ENCODE results near the gene TNFRSF12A.

The TNFRSF12A gene

DNA sequence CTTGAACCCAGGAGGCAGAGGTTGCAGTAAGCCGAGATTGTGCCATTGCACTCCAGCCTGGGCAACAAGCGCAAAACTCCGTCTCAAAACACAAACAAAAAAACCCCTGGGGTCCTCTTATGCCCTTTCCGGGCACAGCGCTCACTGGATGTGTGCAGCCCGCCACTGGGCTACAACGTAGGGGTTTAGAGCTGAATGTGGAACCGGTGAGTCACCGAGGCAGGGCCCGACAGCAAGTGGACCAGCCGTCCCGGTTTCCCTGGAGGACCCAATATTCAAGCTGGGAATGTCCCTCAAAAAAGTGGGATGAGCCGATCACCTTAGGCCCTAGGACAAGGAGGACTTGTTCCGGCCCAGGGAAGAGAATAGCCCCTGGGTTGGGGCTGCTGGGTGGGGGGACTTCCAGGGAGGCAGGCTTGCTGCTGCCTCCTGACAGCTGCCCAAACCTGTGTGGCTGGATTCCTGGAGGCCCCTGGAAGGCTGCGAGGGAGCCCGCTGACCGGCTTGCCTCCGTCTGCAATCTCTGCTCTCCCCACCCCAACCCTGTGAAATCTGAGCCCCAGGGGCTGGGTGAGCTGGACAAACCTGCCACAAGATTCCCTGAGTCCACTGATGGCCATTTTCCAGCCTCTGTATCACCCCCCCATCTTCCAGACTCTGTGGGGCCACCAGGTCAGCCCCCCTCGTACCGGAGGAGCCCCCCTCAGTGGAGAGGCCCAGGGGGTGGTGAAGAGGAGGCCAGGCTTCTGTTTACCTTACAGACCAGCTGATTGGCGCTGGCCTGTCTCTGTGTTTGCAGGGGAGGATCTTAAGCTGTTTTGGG, 10.4 kb upstream of the TNFRSF12A start:
- FAIRE-seq (no peak), DNase-seq (ENCODE audit: insufficient read length, low spot score) (no peak)
- TF ChIP-seq, protein P1, sequence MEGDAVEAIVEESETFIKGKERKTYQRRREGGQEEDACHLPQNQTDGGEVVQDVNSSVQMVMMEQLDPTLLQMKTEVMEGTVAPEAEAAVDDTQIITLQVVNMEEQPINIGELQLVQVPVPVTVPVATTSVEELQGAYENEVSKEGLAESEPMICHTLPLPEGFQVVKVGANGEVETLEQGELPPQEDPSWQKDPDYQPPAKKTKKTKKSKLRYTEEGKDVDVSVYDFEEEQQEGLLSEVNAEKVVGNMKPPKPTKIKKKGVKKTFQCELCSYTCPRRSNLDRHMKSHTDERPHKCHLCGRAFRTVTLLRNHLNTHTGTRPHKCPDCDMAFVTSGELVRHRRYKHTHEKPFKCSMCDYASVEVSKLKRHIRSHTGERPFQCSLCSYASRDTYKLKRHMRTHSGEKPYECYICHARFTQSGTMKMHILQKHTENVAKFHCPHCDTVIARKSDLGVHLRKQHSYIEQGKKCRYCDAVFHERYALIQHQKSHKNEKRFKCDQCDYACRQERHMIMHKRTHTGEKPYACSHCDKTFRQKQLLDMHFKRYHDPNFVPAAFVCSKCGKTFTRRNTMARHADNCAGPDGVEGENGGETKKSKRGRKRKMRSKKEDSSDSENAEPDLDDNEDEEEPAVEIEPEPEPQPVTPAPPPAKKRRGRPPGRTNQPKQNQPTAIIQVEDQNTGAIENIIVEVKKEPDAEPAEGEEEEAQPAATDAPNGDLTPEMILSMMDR (IDR thresholded peaks at IDR 0.05; ENCODE audit: insufficient read depth, missing control alignments): no peak

DNA sequence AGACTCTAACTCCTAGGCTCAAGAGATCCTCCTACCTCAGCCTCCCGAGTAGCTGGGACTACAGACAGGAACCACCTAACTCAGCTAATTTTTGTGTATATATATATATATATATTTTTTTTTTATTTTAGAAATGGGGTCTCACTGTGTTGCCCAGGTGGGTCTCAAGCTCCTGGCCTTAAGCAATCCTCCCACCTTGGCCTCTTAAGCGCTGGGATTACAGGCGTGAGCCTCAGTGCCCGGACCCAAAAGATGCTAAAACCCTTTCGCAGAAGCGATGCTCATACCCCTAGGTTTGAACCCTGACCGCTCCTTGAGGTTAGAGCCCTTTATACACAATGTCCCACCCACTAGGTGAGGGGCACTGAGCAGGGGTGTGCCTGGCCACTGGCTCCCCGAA, 9.7 kb upstream of the TNFRSF12A start:
- FAIRE-seq (no peak), DNase-seq (ENCODE audit: insufficient read length, low spot score) (no peak)
- TF ChIP-seq, protein P1 (IDR thresholded peaks at IDR 0.05; ENCODE audit: insufficient read depth, missing control alignments): no peak

DNA sequence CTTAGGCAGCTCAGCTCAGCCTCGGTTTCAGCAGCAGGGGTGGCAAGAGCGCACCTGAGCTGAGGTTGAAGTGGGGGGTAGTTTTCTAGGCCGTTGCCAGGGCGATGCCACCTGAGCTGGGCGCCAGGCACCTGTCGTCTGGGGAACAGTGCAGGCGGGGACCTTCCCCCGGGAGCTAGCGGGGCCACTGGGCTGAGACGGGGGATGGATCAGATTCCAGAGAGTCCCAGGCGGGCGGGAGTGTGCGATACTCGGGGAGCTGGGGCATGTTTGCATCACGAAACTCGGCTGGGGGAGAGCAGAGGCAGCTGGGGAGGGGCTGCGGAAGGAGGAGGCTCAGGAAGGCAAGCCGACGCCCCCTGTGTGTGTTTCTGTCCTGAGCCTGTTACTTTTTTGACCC, 7.9 kb upstream of the TNFRSF12A start:
- TF ChIP-seq, protein P1 (IDR thresholded peaks at IDR 0.05; ENCODE audit: insufficient read depth, missing control alignments): no peak
- no peak for FAIRE-seq
- DNase-seq (ENCODE audit: insufficient read length, low spot score): no peak

DNA sequence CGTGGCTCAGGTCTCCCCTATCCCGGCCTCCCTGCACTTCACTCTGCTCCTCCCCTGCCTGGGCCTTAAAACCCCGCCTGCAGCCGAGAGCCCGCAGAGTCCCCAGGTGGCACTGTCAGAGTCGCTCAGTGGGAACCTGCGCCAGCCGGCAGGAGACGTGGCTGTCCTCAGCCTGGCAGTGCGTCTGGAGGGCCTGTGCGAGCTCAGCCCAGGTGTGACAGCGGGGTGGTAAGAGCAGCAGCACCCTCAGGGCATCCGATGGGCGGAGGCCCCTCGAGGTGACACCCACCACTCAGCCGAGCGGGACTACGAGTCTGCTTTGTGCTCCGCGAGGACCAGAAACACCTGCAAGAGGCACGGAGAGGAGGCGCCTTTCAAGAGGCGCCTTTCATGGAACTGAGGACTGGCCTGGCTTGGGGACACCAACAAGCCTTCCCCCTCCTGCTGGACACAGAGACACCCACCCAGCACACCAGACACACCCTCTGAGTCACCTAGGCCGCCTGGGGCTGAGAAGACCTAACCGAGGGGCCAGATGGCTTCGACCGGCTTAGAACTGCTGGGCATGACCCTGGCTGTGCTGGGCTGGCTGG, 7.2 kb upstream of the TNFRSF12A start, which contains the start of gene CLDN9:
Gene CLDN9, plus strand, starts transcription at position 96 of the 593 bp plus-strand sequence. Its CDS starts 440 bp downstream, at position 536.
- TF ChIP-seq, protein P1 (IDR thresholded peaks at IDR 0.05; ENCODE audit: insufficient read depth, missing control alignments): no peak
- DNase-seq (ENCODE audit: insufficient read length, low spot score) (no peak), FAIRE-seq (no peak)

DNA sequence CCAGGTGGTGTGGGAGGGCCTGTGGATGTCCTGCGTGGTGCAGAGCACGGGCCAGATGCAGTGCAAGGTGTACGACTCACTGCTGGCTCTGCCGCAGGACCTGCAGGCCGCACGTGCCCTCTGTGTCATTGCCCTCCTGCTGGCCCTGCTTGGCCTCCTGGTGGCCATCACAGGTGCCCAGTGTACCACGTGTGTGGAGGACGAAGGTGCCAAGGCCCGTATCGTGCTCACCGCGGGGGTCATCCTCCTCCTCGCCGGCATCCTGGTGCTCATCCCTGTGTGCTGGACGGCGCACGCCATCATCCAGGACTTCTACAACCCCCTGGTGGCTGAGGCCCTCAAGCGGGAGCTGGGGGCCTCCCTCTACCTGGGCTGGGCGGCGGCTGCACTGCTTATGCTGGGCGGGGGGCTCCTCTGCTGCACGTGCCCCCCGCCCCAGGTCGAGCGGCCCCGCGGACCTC, 6.6 kb upstream of the TNFRSF12A start:
- TF ChIP-seq, protein P1 (IDR thresholded peaks at IDR 0.05; ENCODE audit: insufficient read depth, missing control alignments): no peak
- DNase-seq (ENCODE audit: insufficient read length, low spot score): no peak
- FAIRE-seq: no peak

DNA sequence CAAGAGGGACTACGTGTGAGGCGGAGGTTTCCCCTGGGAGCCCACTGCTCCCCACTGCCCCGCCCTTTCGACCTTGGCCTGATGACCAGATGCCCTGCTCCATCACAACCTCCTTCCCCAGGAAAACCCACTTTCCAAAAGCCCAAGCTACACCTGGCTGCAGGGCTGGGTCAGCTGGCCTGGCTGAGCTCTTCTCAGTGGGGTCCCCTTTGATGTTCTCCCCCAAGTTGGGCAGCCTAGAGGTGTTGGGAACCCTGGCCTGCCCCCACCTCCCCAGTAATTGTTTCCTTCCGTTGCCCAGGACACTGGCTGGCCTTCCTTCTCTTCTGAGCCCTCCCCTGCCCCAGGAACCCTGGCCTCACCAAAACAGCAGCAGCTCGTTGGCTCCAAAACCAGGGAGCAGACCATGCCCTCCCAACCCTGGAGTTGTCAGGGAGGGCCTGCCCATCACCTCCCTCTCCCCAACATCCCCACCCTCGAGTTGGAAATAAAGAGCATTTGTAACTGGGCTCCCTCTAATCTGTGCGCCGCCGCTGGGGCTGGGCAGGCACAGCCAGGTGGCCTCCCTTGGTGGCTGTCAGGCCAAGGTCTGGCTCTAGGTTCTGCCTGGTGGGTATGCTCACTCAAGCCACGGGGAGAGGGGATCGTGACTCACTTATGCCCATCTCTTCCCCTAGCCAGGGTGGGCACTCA, 6.0 kb upstream of the TNFRSF12A start:
- no peak for FAIRE-seq
- TF ChIP-seq, protein P1 (IDR thresholded peaks at IDR 0.05; ENCODE audit: insufficient read depth, missing control alignments): no peak
- no peak for DNase-seq (ENCODE audit: insufficient read length, low spot score)

Measured in D721Med (cell line).